Hepatocyte (in vitro differentiated cells): ENCODE results near the gene CBLB. TPM values are rescaled to one million over a fixed set of nuclear protein-coding genes. Genes with fewer than 3 reads are reported as not detected.

Source experiments
- DNase-seq: peaks from one replicate; pipeline ENCODE4 v3.0.0-alpha.2; 2016; ENCODE audit warnings: low spot score
- H2AFZ ChIP-seq: fragments of 200-600 bp; sonication (generic); 2 replicates; pipeline ENCODE4 v1.6.0; 2016; ENCODE audit warnings: antibody characterized with exemption, mild to moderate bottlenecking
- H3K27ac ChIP-seq: fragments of 200-600 bp; sonication (generic); 2 replicates; pipeline ENCODE4 v1.5.1; 2016; ENCODE audit warnings: mild to moderate bottlenecking
- H3K27me3 ChIP-seq: fragments of 200-600 bp; sonication (generic); 2 replicates; pipeline ENCODE4 v1.6.1; 2016
- H3K36me3 ChIP-seq: fragments of 200-600 bp; sonication (generic); replicated peaks from 2 replicates; pipeline ENCODE4 v1.5.1; 2016; ENCODE audit warnings: low read depth; ENCODE audit not compliant: insufficient read depth
- H3K4me1 ChIP-seq: fragments of 200-600 bp; sonication (generic); 2 replicates; pipeline ENCODE4 v1.5.1; 2016; ENCODE audit warnings: mild to moderate bottlenecking, moderate library complexity; ENCODE audit not compliant: insufficient read depth
- H3K4me2 ChIP-seq: fragments of 200-600 bp; sonication (generic); 2 replicates; pipeline ENCODE4 v1.6.0; 2016
- H3K4me3 ChIP-seq: fragments of 200-600 bp; sonication (generic); 2 replicates; pipeline ENCODE4 v1.5.1; 2016; ENCODE audit warnings: mild to moderate bottlenecking
- H3K79me2 ChIP-seq: fragments of 200-600 bp; sonication (generic); 2 replicates; pipeline ENCODE4 v1.6.0; 2017; ENCODE audit warnings: mild to moderate bottlenecking
- H3K9me2 ChIP-seq: fragments of 200-600 bp; sonication (generic); replicated peaks from 2 replicates; pipeline ENCODE4 v1.6.0; 2017; ENCODE audit warnings: mild to moderate bottlenecking; ENCODE audit not compliant: insufficient read depth
- H3K9me3 ChIP-seq: fragments of 200-600 bp; sonication (generic); 2 replicates; pipeline ENCODE4 v1.5.1; 2016; ENCODE audit warnings: low read depth, mild to moderate bottlenecking
- H4K20me1 ChIP-seq: fragments of 200-600 bp; sonication (generic); 2 replicates; pipeline ENCODE4 v1.6.0; 2016; ENCODE audit warnings: mild to moderate bottlenecking; ENCODE audit not compliant: insufficient read depth, poor library complexity, severe bottlenecking
- CTCF ChIP-seq: fragments of 200-600 bp; sonication (generic); IDR thresholded peaks from 2 replicates; pipeline ENCODE4 v1.5.1; 2016; ENCODE audit warnings: antibody characterized with exemption, mild to moderate bottlenecking; ENCODE audit not compliant: poor library complexity
- EZH2 ChIP-seq: fragments of 200-600 bp; sonication (generic); IDR thresholded peaks from 2 replicates; pipeline ENCODE4 v1.6.1; 2016; ENCODE audit warnings: antibody characterized with exemption, mild to moderate bottlenecking, borderline replicate concordance
- EZH2phosphoT487 ChIP-seq: fragments of 200-600 bp; sonication (generic); IDR thresholded peaks from one replicate; pipeline ENCODE4 v1.6.1; 2018; ENCODE audit warnings: antibody characterized with exemption, mild to moderate bottlenecking, low read depth, moderate library complexity; ENCODE audit not compliant: unreplicated experiment, severe bottlenecking
- WGBS: methylation state at CpG from one replicate; pipeline ENCODE4 v1.1.6; 2016; ENCODE audit warnings: low lambda C conversion rate; ENCODE audit errors: missing lambda C conversion rate; 5-methylcytosine and 5-hydroxymethylcytosine counted together
- polyA plus RNA-seq: library from polyadenylated mRNA; unstranded; fragments of >200 nt; fragmentation: Nextera tagmentation; extraction: Ambion mirVana; gene quantifications from 2 replicates; pipeline ENCODE4 v1.2.1, GENCODE V29; 2016
- total RNA-seq: library from RNA; depleted of rRNA; stranded (reverse); fragments of >200 nt; gene quantifications from 2 replicates; pipeline ENCODE4 v1.2.3, GENCODE V29; 2014

Gene CBLB
- total and polyA plus RNA-seq, 2 experiments from 2014 or later: 22.6 to 56.0 TPM

- H3K9me3 ChIP-seq: no peaks in the 10 kb centered on the region
- no peak overlapping the region for H3K4me3 ChIP-seq
- H3K27ac ChIP-seq: no peak overlapping the region
- TF ChIP-seq EZH2phosphoT487 (no peak), EZH2 (no peak), CTCF (no peak)
- no peaks in the 10 kb centered on the region for H3K27me3 ChIP-seq
- H3K9me2 ChIP-seq: no peaks in the 10 kb centered on the region
- no peak for DNase-seq
- no peak overlapping the region for H3K4me2 ChIP-seq
- H3K36me3 ChIP-seq: no peaks in the 10 kb centered on the region
- H3K4me1 ChIP-seq: peaks cover 7% of the 10 kb centered on the region
- H4K20me1 ChIP-seq: peaks cover 3% of the 10 kb centered on the region
- H2AFZ ChIP-seq: no peak overlapping the region
- 95% methylated on average over 3 of the region's 3 CpGs for WGBS
- H3K79me2 ChIP-seq: peaks cover 33% of the 10 kb centered on the region
These were observed 34.0 kb downstream of the CBLB start for GRCh38 chr3:105834768-105835167.

GRCh38 chr3:105832644-105833043 lies 36.2 kb downstream of the CBLB start:
- DNase-seq: no peak
- no peak overlapping the region for H2AFZ ChIP-seq
- H3K36me3 ChIP-seq: no peaks in the 10 kb centered on the region
- H3K9me2 ChIP-seq: no peaks in the 10 kb centered on the region
- 74% methylated on average over 4 of the region's 4 CpGs for WGBS
- H3K27ac ChIP-seq: no peak overlapping the region
- H3K4me1 ChIP-seq: peaks cover 7% of the 10 kb centered on the region
- H3K9me3 ChIP-seq: no peaks in the 10 kb centered on the region
- peaks cover 1% of the 10 kb centered on the region for H4K20me1 ChIP-seq
- no peaks in the 10 kb centered on the region for H3K27me3 ChIP-seq
- H3K79me2 ChIP-seq: peaks cover 43% of the 10 kb centered on the region
- H3K4me3 ChIP-seq: no peak overlapping the region
- no peak overlapping the region for H3K4me2 ChIP-seq
- TF ChIP-seq EZH2phosphoT487 (no peak), EZH2 (no peak), CTCF (no peak)

- peaks cover 55% of the 10 kb centered on the region for H3K79me2 ChIP-seq
- DNase-seq: no peak
- H2AFZ ChIP-seq: no peak overlapping the region
- no peak overlapping the region for H3K4me2 ChIP-seq
- TF ChIP-seq CTCF (no peak), EZH2phosphoT487 (no peak), EZH2 (no peak)
- H3K9me2 ChIP-seq: no peaks in the 10 kb centered on the region
- H3K36me3 ChIP-seq: no peaks in the 10 kb centered on the region
- H3K4me3 ChIP-seq: no peak overlapping the region
- H3K27me3 ChIP-seq: no peaks in the 10 kb centered on the region
- no peaks in the 10 kb centered on the region for H4K20me1 ChIP-seq
- no peak overlapping the region for H3K27ac ChIP-seq
- 99% methylated on average over 2 of the region's 2 CpGs for WGBS
- peaks cover 5% of the 10 kb centered on the region for H3K4me1 ChIP-seq
- H3K9me3 ChIP-seq: no peaks in the 10 kb centered on the region
These were observed 38.0 kb downstream of the CBLB start for GRCh38 chr3:105830836-105831235.
